HG03575 (cell line): ENCODE results near the gene DUSP3.

Experiments used
- ATAC-seq: cut with Tn5 transposase; IDR thresholded peaks from one replicate; pipeline ENCODE4 v1.9.1; 2021; ENCODE audit not compliant: unreplicated experiment, insufficient number of reproducible peaks, low FRiP score; ENCODE audit errors: extremely low read depth

The DUSP3 gene

GRCh38 chr17:43778337-43779144 lies at the start of gene DUSP3:
TSS of gene DUSP3 (minus strand) at chr17:43778977. CDS start at chr17:43778924, 53 bp downstream.
- no peak for ATAC-seq

GRCh38 chr17:43827596-43827995 lies 48.8 kb upstream of the DUSP3 start:
- no peak for ATAC-seq

GRCh38 chr17:43826206-43826605 lies 47.4 kb upstream of the DUSP3 start:
- ATAC-seq = no peak

GRCh38 chr17:43825567-43825966 lies 46.8 kb upstream of the DUSP3 start:
- no peak for ATAC-seq

- ATAC-seq = no peak
Observed at GRCh38 chr17:43823350-43824084, 44.7 kb upstream of the DUSP3 start.

- ATAC-seq = no peak
Observed at GRCh38 chr17:43822570-43823190, 43.9 kb upstream of the DUSP3 start.

GRCh38 chr17:43820759-43821158 lies 42.0 kb upstream of the DUSP3 start:
- ATAC-seq = no peak

GRCh38 chr17:43818966-43819365 lies 40.2 kb upstream of the DUSP3 start:
- ATAC-seq = no peak

- no peak for ATAC-seq
Observed at GRCh38 chr17:43817826-43818225, 39.0 kb upstream of the DUSP3 start.

- ATAC-seq = no peak
Observed at GRCh38 chr17:43816336-43817320, 37.9 kb upstream of the DUSP3 start.

GRCh38 chr17:43814714-43815113 lies 35.9 kb upstream of the DUSP3 start:
- no peak for ATAC-seq

GRCh38 chr17:43814026-43814425 lies 35.2 kb upstream of the DUSP3 start:
- no peak for ATAC-seq

GRCh38 chr17:43813386-43813785 lies 34.6 kb upstream of the DUSP3 start:
- ATAC-seq = no peak

- no peak for ATAC-seq
Observed at GRCh38 chr17:43812396-43813265, 33.9 kb upstream of the DUSP3 start.

GRCh38 chr17:43810823-43811222 lies 32.0 kb upstream of the DUSP3 start:
- ATAC-seq = no peak

GRCh38 chr17:43810226-43810715 lies 31.5 kb upstream of the DUSP3 start:
- no peak for ATAC-seq

- ATAC-seq = no peak
Observed at GRCh38 chr17:43809121-43809520, 30.3 kb upstream of the DUSP3 start.

- no peak for ATAC-seq
Observed at GRCh38 chr17:43808076-43808475, 29.3 kb upstream of the DUSP3 start.
